Liver (tissue), 3 donors: ENCODE results near the gene RELB.

ENCODE experiments used
- HNF4G ChIP-seq: IDR thresholded peaks from 2 replicates; pipeline ENCODE4 v1.6.1; 2016; ENCODE audit warnings: antibody characterized with exemption
- RAD21 ChIP-seq, 2 donors: IDR thresholded peaks; 2 replicates each; pipeline ENCODE4 v1.6.1; 2016; ENCODE audit warnings: antibody characterized with exemption in 2 of 2, mild to moderate bottlenecking in 2 of 2
- SP1 ChIP-seq: IDR thresholded peaks from 2 replicates; pipeline ENCODE4 v1.6.1; 2018; ENCODE audit warnings: antibody characterized with exemption, mild to moderate bottlenecking
- TAF1 ChIP-seq: conservative IDR thresholded peaks from 2 replicates; pipeline ENCODE4 v1.6.1; 2016; ENCODE audit warnings: antibody characterized with exemption, mild to moderate bottlenecking
- TF ChIP-seq, protein P1 (sequence below): fragments of 150-350 bp; IDR thresholded peaks from 2 replicates; pipeline ENCODE4 v1.5.1; 2017; ENCODE audit warnings: improper control_type of control experiment, low read depth, low read length; ENCODE audit not compliant: missing input control
- donor health status: healthy.
- donor health status: healthy.

DNA sequence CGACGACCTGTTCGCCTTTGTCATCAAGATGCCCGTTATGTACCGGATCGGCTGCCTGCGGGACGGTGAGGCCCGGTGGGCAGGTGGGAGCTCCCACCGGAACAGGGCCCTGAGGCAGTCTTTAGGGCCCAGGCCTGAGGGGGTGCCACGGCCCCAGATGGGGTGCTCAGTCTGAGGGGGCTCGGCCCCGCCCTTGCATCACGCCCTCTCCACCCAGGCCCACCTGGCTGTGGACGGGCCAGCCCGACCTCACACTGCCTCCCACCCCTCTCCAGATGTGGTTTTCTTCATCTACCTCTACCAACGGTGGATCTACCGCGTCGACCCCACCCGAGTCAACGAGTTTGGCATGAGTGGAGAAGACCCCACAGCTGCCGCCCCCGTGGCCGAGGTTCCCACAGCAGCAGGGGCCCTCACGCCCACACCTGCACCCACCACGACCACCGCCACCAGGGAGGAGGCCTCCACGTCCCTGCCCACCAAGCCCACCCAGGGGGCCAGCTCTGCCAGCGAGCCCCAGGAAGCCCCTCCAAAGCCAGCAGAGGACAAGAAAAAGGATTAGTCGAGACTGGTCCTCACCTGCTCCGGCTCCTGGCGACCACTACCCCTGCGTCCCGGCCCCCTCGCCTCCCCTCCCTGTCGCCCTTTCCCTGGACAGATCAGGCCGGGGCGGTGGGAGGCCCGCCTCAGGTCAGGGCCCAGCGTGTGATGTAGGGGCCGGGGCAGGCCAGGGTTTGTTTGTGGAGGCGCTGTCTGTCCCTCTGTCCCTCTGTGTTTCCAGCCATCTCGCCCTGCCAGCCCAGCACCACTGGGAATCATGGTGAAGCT is 8.7 kb upstream of the RELB start:
- TF ChIP-seq, protein P1, sequence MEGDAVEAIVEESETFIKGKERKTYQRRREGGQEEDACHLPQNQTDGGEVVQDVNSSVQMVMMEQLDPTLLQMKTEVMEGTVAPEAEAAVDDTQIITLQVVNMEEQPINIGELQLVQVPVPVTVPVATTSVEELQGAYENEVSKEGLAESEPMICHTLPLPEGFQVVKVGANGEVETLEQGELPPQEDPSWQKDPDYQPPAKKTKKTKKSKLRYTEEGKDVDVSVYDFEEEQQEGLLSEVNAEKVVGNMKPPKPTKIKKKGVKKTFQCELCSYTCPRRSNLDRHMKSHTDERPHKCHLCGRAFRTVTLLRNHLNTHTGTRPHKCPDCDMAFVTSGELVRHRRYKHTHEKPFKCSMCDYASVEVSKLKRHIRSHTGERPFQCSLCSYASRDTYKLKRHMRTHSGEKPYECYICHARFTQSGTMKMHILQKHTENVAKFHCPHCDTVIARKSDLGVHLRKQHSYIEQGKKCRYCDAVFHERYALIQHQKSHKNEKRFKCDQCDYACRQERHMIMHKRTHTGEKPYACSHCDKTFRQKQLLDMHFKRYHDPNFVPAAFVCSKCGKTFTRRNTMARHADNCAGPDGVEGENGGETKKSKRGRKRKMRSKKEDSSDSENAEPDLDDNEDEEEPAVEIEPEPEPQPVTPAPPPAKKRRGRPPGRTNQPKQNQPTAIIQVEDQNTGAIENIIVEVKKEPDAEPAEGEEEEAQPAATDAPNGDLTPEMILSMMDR = no peak
- TF ChIP-seq RAD21 (IDR thresholded peaks at IDR 0.05) = no peak
- no peak for TF ChIP-seq SP1
- no peak for TF ChIP-seq TAF1
- no peak for TF ChIP-seq HNF4G
